BJ (cell line): ENCODE results near the gene ADAD1. TPM values are rescaled to one million over a fixed set of nuclear protein-coding genes. Genes with fewer than 3 reads are reported as not detected.

ENCODE experiments used
- CTCF ChIA-PET: fragments of 350-600 bp; formaldehyde crosslinking; extraction: SDS; loops from one replicate; lab custom pipeline; 2021; ENCODE audit warnings: antibody characterized with exemption, inconsistent platforms; lab: Yijun Ruan, JAX
- POLR2A ChIA-PET: fragments of 300-600 bp; sonication (Branson Sonifier 250); formaldehyde crosslinking; extraction: SDS; loops from one replicate; lab custom pipeline; 2021; ENCODE audit warnings: antibody characterized with exemption; lab: Charles Lee
- DNase-seq: peaks from one replicate; pipeline ENCODE4 v3.0.0-alpha.2; 2011; ENCODE audit warnings: low read depth
- H3K27me3 ChIP-seq: 2 replicates; pipeline ENCODE4 v1.6.0; 2011; ENCODE audit warnings: low read length; ENCODE audit not compliant: control insufficient read depth, insufficient read depth
- H3K36me3 ChIP-seq: 2 replicates; pipeline ENCODE4 v1.5.1; 2011; ENCODE audit warnings: low read length; ENCODE audit not compliant: control insufficient read depth, insufficient read depth
- H3K4me3 ChIP-seq: 2 replicates; pipeline ENCODE4 v1.5.1; 2011; ENCODE audit warnings: low read depth, mild to moderate bottlenecking, control low read depth, low read length
- CTCF ChIP-seq: IDR thresholded peaks from 2 replicates; pipeline ENCODE4 v1.5.1; 2011; ENCODE audit warnings: low read depth, mild to moderate bottlenecking, control low read depth, inconsistent platforms, low read length, moderate library complexity; ENCODE audit not compliant: insufficient read depth
- polyA plus RNA-seq: library from polyadenylated mRNA; depleted of rRNA; stranded (reverse); fragments of >200 nt; gene quantifications from 2 replicates; pipeline ENCODE4 v1.2.3, GENCODE V29; 2011

ADAD1 gene
- polyA plus RNA-seq, 1 experiment = not detected

- ChIA-PET POLR2A (no interaction called here), CTCF (interaction anchor here (1.6 kb wide), 1 partner anchor 8 kb away, joined by 3 read pairs; no protein-coding TSS in a partner anchor)
- Histone ChIP-seq H3K4me3 (no peak overlapping the region), H3K27me3 (no peaks in the 10 kb centered on the region; the same call in 1 of the 2 replicates), H3K36me3 (no peaks in the 10 kb centered on the region)
- TF ChIP-seq CTCF = peak; percentile 37
- no peak for DNase-seq
These were observed 72.0 kb downstream of the ADAD1 start for GRCh38 chr4:122450847-122451246.

GRCh38 chr4:122453384-122453995 lies 74.7 kb downstream of the ADAD1 start:
- no peak for DNase-seq
- CTCF ChIA-PET = no interaction called here
- no peak for TF ChIP-seq CTCF
- H3K4me3 ChIP-seq = no peak overlapping the region
- POLR2A ChIA-PET = no interaction called here
- H3K36me3 ChIP-seq = no peaks in the 10 kb centered on the region
- no peaks in the 10 kb centered on the region; the same call in 1 of the 2 replicates for H3K27me3 ChIP-seq

- TF ChIP-seq CTCF = no peak
- ChIA-PET POLR2A (no interaction called here), CTCF (interaction anchor here (0.7 to 0.9 kb wide), 2 partner anchors 15 to 458 kb away, joined by 3 read pairs; no protein-coding TSS in a partner anchor)
- H3K27me3 ChIP-seq = no peaks in the 10 kb centered on the region
- no peaks in the 10 kb centered on the region for H3K36me3 ChIP-seq
- DNase-seq = no peak
- H3K4me3 ChIP-seq = no peak within 1 kb of the TSS
These were observed 77.7 kb downstream of the ADAD1 start, which contains the start of gene IL2 for GRCh38 chr4:122456231-122457116. Gene IL2, minus strand, starts transcription at chr4:122456725. Its CDS starts 285 bp downstream, at chr4:122456440.

DNA sequence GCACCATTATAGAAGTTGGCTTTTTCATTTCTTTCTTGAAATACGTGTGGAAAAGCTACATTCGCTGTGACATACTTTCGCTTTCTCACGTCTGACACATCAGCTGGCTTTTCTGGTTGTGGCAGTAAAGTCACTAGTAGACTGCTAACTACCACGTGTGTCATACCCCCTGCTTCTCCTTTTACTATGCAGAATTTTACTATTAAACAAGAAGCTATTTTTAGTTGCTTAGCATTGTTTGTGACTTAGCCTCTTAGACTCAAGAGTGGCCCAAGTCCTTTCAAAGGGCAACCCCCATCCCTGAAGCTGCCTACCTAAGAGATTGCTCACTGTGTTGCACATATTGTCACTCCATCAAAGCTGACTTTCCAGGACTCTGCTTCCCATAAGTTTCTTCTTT lies 79.8 kb downstream of the ADAD1 start:
- no peak for TF ChIP-seq CTCF
- ChIA-PET POLR2A (no interaction called here), CTCF (interaction anchor here (0.7 to 0.8 kb wide), 2 partner anchors 9 kb away, joined by 3 read pairs; no protein-coding TSS in a partner anchor)
- DNase-seq = no peak
- Histone ChIP-seq H3K36me3 (no peaks in the 10 kb centered on the region), H3K4me3 (no peak overlapping the region), H3K27me3 (no peaks in the 10 kb centered on the region)

DNA sequence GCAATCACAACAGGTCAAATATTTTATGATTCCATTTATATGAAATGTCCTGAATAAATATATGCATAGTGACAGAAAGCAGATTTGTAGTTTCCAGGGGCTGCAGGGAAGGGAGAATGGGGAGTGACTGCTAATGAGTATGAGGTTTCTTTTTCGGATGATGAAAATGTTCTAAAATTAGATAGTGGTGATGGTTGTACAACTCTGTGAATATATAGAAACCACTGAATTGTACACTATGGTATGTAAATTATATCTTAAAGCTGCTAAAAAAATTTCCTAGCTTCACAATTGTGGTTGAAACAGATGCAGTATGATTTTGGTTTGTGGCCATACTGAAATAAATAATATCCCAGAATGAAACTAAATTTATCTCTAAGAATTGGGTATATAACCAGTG lies 90.6 kb downstream of the ADAD1 start:
- DNase-seq = no peak
- TF ChIP-seq CTCF = no peak
- CTCF ChIA-PET = no interaction called here
- Histone ChIP-seq H3K4me3 (no peak overlapping the region), H3K36me3 (no peaks in the 10 kb centered on the region), H3K27me3 (no peaks in the 10 kb centered on the region)
- POLR2A ChIA-PET = no interaction called here
